ENCODE data around the gene OR13C8.
"Not testable (repeated sequence)": the region's sequence is repeated elsewhere in the genome, so short reads cannot be mapped to it uniquely, and the experiment has no call there.

OR13C8 gene

GRCh38 chr9:104568868-104569267 is at the start of gene OR13C8:
OR13C8 (plus strand) TSS chr9:104569168; CDS start chr9:104569168, 0 bp downstream.
- no peak for DNase-seq (ENCODE audit: low read depth)

DNA sequence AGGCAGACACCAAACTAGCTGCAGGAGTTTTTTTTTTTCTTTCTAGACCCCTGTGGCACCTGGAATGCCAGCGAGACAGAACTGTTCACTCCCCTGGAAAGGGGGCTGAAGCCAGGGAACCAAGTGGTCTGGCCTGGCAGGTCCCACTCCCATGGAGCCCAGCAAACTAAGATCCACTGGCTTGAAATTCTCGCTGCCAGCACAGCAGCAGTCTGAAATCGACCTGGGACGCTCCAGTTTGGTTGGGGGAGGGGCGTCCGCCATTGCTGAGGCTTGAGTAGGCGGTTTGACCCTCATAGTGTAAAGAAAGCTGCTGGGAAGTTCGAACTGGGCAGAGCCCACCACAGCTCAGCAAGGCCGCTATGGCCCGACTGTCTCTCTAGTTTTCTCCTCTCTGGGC is 48.7 kb upstream of the OR13C8 start:
- not testable (repeated sequence) for DNase-seq (ENCODE audit: low read depth)

- no peak for DNase-seq (ENCODE audit: low read depth)
Observed at GRCh38 chr9:104527109-104527508, 41.9 kb upstream of the OR13C8 start, which contains the start of gene OR13C4. OR13C4 (minus strand) TSS chr9:104527209; CDS start chr9:104527209, 0 bp downstream.

DNA sequence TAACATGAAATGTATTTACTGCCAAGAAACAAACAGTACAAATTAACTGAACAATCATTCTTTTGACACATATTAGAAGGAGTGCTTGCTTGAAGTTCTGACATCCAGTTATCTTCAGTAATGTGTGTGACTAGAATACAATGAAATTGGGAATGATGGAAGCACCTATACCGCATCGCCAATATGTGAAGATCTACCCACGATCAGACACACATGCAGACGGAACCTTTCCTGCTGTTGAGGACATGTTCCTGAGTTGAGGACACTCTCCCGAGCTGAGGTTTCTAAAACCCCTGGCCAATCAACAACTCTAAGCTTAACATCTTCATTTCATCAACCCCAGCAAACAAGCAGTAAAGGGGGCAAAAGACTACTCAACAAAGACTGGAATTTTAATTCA is 32.2 kb upstream of the OR13C8 start, which contains the start of gene OR13C3:
Gene OR13C3, minus strand, starts transcription at position 101 of the 400 bp plus-strand sequence. CDS start 133 bp downstream, outside the sequence.
- no peak for DNase-seq (ENCODE audit: low read depth)

GRCh38 chr9:104539275-104539674 is 29.7 kb upstream of the OR13C8 start:
- no peak for DNase-seq (ENCODE audit: low read depth)

- no peak for DNase-seq (ENCODE audit: low read depth)
Observed at GRCh38 chr9:104544644-104545043, 24.3 kb upstream of the OR13C8 start.

DNA sequence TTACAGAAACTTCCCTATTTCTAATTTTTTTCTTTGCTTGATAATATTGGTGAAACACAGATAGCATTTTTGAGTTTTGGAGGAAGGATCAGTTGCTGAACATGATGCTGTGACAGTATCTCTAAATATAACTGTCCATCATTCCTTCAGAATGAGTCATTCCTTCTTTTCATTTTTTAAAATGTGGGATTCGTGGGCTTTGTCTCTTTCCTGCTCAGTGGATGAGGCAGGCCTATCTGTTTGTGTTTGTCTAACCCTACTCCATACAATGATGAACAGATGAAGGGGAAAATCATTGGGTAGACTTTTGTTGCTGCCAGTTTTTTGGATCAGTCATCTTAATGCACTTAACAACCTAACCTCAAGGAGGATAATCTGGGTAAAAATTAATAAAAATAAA is 15.7 kb upstream of the OR13C8 start:
- DNase-seq (ENCODE audit: low read depth): no peak

GRCh38 chr9:104555521-104555920 is 13.4 kb upstream of the OR13C8 start:
- DNase-seq (ENCODE audit: low read depth): no peak

DNA sequence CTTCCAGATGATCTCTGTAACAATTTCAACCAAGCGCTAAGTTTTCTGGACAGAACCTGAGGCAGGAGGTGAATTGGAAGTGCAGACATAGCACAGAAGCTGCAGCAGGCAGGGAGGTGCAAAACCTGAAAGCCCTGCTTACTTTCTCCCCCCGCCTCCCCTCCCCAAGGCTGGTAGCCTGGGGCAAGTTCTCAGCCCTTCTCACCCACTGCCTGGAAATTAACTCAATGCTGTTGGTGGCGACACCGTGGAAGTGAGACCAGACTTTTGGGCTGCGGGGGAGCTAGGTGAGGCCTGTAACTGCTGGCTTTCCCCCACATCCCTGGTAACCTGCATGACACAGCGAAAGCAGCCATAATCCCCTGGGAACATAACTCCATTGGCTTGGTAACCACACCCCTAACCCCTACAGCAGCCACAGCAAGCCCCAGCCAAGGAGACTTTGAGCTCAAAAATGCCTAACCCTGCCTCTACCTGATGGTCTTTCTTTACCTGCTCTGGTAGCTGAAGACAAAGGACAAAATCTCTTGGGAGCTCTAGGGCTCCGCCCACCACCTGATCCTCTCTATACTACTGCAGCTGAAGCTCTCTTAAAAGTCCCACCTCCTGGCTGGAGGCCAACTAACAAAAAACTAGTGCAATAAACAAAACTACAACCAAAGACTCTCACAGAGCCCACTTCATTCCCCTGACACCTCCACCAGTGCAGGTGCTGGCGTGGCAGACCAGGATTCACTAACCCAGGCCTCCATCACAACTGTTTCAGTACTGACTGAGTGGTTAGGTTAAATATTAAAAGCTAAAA is 11.9 kb upstream of the OR13C8 start:
- DNase-seq (ENCODE audit: low read depth): no peak

DNA sequence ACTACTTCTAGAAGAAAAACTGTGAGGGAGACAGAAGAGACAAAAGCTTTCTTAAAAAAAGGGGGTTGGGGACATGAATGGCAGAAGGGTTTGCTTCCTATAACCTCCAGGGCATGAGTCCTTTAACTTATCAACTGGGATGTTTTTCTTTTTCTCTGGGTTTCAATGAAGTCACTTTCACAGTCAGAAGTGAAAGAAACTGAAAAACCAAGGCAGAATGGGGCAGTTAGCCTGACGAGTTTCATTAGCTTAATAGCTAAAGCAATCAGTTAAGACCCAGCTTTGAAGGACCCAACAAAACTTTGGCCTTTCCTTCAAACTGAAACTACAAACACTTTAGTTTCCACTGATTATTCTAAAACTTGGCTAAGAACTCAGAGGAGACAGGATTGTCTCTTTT is 4.6 kb upstream of the OR13C8 start:
- DNase-seq (ENCODE audit: low read depth): no peak

- no peak for DNase-seq (ENCODE audit: low read depth)
Observed at GRCh38 chr9:104572612-104573011, 3.6 kb downstream of the OR13C8 start.

DNA sequence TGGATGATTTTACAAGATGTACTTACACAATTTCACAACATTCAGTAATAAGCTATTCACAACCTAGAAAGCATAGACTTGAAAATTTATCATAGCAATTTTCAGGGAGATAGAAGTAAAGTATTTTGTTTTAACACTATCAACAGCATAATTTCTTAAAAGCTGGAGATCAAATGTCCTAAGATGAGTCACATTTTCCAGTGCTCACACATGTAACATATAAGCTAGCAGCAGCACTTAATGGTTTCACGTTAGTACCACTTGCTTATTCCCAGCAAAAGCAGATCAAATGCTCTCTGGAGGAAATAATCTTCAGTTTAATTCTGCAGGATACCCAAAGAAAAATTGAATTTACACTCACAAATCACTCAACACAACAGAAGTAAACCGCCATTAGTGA is 6.5 kb downstream of the OR13C8 start:
- DNase-seq (ENCODE audit: low read depth): no peak

DNA sequence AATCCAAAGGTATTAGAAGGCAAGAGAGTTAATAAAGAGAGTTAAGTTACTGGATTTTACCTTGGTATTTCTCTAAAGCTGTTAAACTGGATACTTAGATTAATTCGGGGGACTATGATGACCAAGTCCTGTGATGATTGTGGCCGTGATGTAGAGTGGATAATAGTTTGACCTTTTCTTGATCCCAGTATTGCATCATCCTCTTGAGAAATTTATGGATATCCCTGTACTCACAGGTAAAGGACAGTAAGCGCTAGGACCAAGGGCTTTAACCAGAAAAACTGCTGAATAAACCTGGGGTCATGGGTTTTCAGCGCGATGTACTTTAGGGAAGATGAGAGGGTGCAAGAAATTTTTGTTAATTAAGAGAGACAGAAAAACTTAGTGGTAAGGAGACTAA is 8.3 kb downstream of the OR13C8 start:
- DNase-seq (ENCODE audit: low read depth): no peak

GRCh38 chr9:104580562-104580961 is 11.6 kb downstream of the OR13C8 start:
- no peak for DNase-seq (ENCODE audit: low read depth)

GRCh38 chr9:104586496-104587180 is 17.7 kb downstream of the OR13C8 start:
- no peak for DNase-seq (ENCODE audit: low read depth)

- DNase-seq (ENCODE audit: low read depth): no peak
Observed at GRCh38 chr9:104589626-104590025, 20.7 kb downstream of the OR13C8 start.

DNA sequence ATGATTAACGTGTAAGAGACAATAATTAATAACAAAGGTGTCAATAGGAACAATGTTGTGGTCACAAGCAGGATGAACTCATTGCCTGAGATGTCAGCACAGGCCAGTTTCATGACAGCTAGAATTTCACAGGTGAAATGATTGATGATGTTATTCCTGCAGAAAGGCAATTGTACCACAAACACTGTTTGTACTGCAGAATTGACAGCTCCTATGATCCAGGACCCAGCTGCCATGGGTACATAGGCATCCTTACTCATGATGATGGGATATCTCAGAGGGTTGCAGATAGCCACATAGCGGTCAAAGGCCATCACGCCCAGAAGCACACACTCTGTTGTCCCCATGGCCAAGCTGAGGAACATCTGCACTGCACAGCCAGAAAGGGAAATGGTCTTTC is 29.8 kb downstream of the OR13C8 start:
- DNase-seq (ENCODE audit: low read depth): not testable (repeated sequence)

DNA sequence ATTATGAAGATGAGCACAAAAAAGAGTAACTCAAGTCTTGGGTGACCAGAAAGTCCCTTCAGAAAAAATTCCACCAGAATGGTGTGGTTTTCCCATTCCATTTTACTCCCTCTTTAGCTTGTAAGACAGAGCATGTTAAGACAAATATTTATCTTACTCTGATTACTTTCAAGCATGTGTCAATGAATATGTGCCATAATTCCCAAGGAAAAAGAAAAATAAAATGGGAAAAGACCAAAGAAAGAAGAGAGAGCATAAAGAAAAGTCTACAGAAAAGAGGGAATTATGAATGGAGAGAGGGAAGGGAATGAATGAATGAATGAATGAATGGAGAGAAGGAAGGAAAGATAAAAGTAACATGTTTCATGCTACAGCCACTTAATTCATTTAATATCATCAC is 30.3 kb downstream of the OR13C8 start, which contains the start of gene OR13C5:
Gene OR13C5, minus strand, starts transcription at position 101 of the 400 bp plus-strand sequence. Its CDS starts 0 bp downstream, at position 101.
- not testable (repeated sequence) for DNase-seq (ENCODE audit: low read depth)

DNA sequence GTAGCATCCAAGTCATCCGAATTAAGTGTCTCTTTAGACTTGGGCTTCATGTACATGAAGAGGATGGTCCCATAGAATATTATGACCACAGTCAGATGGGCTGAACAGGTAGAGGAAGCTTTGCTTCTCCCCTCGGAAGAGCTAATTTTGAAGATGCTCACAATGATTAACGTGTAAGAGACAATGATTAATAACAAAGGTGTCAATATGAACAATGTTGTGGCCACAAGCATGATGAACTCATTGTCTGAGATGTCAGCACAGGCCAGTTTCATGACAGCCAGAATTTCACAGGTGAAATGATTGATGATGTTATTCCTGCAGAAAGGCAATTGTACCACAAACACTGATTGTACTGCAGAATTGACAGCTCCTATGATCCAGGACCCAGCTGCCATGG is 35.8 kb downstream of the OR13C8 start:
- DNase-seq (ENCODE audit: low read depth): no peak

DNA sequence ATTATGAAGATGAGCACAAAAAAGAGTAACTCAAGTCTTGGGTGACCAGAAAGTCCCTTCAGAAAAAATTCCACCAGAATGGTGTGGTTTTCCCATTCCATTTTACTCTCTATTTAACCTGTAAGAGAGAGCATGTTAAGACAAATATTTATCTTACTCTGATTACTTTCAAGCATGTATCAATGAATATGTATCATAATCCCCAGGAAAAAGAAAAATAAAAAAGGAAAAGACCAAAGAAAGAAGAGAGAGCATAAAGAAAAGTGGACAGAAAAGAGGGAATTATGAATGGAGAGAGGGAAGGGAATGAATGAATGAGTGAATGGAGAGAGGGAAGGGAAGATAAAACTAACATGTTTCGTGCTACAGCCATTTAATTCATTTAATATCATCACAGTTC is 36.6 kb downstream of the OR13C8 start, which contains the start of gene OR13C2:
Gene OR13C2, minus strand, starts transcription at position 101 of the 400 bp plus-strand sequence. Its CDS starts 0 bp downstream, at position 101.
- not testable (repeated sequence) for DNase-seq (ENCODE audit: low read depth)

DNA sequence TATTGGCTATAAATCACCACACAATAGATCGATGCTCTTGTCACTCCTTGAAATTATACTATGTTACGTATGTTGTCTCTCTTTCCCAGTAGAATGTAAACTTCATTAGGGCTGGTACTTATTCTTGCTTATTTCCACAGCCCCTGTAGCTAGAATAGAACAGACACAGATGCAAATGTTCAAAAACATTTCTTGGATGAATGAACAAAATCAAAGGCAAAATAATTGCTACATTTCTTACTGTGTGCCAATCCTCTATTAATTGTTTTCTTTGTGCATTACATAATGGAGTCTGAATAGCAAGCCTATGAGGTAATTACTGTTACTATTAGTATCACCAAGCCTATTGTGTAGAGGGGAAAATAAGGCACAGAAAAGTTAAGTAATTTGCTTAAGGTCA is 37.2 kb downstream of the OR13C8 start:
- no peak for DNase-seq (ENCODE audit: low read depth)

- no peak for DNase-seq (ENCODE audit: low read depth)
Observed at GRCh38 chr9:104608336-104608735, 39.4 kb downstream of the OR13C8 start.

DNA sequence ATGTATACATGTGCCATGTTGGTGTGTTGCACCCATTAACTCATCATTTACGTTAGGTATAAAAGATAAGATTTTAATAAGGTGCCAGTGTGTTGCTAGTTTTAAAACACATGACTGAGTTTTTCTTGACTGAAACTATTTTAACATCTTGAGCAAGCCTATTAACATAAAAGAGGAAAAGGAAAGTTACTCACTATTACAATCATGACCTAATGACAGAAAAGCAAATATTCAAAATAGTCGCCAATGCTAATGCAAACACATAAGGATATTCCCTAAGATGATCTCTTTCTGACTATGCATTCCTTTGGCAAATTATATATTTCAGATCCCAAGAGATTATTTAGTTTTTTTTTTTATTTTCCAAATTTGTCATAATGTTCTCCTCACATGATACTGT is 42.2 kb downstream of the OR13C8 start:
- DNase-seq (ENCODE audit: low read depth): no peak
